Measurements from ENCODE around the gene DMXL1. TPM values are rescaled to one million over a fixed set of nuclear protein-coding genes. Genes with fewer than 3 reads are reported as not detected.
"Not testable (repeated sequence)": the region's sequence is repeated elsewhere in the genome, so short reads cannot be mapped to it uniquely, and the experiment has no call there.

The DMXL1 gene
- total RNA-seq, 1 donor: 86.1 TPM

DNA sequence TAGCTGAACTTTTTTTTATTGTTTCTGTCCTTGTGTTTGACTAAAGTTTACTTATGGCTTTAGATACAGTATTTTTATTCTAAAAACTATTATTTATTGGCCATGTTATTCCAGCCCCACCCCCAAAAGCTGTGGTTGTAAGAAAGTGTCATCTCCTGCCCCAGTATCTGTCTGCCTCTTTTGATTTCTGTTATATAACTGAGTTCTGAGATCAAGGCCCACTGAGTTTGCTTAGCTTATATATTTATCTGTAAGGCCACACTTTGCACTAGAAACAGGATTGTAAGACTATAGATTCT lies 168.2 kb downstream of the DMXL1 start:
- Histone ChIP-seq H2AFZ (ENCODE audit: low read length) (no peak overlapping the region), H3K4me3 (ENCODE audit: insufficient read depth, low read length) (no peak overlapping the region), H3K4me2 (ENCODE audit: insufficient read depth, low read length) (no peak overlapping the region), H4K20me1 (ENCODE audit: insufficient read depth, low read length) (no peaks in the 10 kb centered on the region), H3K4me1 (ENCODE audit: insufficient read depth, low read length) (no peaks in the 10 kb centered on the region), H3K9me3 (ENCODE audit: low read depth, low read length) (no peaks in the 10 kb centered on the region), H3K27me3 (ENCODE audit: insufficient read depth, low read length) (no peaks in the 10 kb centered on the region), H3K36me3 (ENCODE audit: insufficient read depth, low read length) (peaks cover 9% of the 10 kb centered on the region), H3K79me2 (ENCODE audit: insufficient read depth, low read length) (no peaks in the 10 kb centered on the region), H3K27ac (ENCODE audit: low read depth, low read length) (no peak overlapping the region)
- DNase-seq (ENCODE audit: insufficient read length, low spot score, missing footprints): no peak
- TF ChIP-seq, protein P1, sequence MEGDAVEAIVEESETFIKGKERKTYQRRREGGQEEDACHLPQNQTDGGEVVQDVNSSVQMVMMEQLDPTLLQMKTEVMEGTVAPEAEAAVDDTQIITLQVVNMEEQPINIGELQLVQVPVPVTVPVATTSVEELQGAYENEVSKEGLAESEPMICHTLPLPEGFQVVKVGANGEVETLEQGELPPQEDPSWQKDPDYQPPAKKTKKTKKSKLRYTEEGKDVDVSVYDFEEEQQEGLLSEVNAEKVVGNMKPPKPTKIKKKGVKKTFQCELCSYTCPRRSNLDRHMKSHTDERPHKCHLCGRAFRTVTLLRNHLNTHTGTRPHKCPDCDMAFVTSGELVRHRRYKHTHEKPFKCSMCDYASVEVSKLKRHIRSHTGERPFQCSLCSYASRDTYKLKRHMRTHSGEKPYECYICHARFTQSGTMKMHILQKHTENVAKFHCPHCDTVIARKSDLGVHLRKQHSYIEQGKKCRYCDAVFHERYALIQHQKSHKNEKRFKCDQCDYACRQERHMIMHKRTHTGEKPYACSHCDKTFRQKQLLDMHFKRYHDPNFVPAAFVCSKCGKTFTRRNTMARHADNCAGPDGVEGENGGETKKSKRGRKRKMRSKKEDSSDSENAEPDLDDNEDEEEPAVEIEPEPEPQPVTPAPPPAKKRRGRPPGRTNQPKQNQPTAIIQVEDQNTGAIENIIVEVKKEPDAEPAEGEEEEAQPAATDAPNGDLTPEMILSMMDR (IDR thresholded peaks at IDR 0.05; ENCODE audit: extremely low read depth, low read depth, low read length): no peak

GRCh38 chr5:119239826-119240225 lies 168.9 kb downstream of the DMXL1 start:
- not testable (repeated sequence) for H3K79me2 ChIP-seq (ENCODE audit: insufficient read depth, low read length); H4K20me1 ChIP-seq (ENCODE audit: insufficient read depth, low read length); H2AFZ ChIP-seq (ENCODE audit: low read length); DNase-seq (ENCODE audit: insufficient read length, low spot score, missing footprints); H3K9me3 ChIP-seq (ENCODE audit: low read depth, low read length); H3K27ac ChIP-seq (ENCODE audit: low read depth, low read length); H3K27me3 ChIP-seq (ENCODE audit: insufficient read depth, low read length); H3K4me3 ChIP-seq (ENCODE audit: insufficient read depth, low read length); H3K4me1 ChIP-seq (ENCODE audit: insufficient read depth, low read length); H3K4me2 ChIP-seq (ENCODE audit: insufficient read depth, low read length)
- H3K36me3 ChIP-seq (ENCODE audit: insufficient read depth, low read length): peaks cover 11% of the 10 kb centered on the region

DNA sequence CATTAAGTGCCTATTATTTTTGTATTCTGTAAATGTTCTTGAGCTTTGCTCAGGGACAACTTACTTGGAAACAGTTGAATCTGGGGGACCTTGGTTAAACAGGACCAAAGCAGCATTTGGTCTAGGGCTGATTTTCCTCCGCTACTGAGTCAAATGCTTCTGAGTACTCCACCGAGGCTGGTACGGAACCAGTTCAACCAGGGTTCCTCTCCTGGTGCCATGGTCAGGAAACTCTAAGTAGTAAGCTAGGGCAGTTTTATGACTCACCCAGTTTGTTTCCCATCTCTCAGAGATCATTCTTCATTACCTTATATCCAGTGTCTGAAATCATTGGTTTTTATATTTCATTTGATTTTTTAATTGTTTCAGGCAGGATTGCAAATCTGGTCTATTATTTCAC lies 173.0 kb downstream of the DMXL1 start:
- H3K4me3 ChIP-seq (ENCODE audit: insufficient read depth, low read length): no peak overlapping the region
- H3K36me3 ChIP-seq (ENCODE audit: insufficient read depth, low read length): peaks cover 14% of the 10 kb centered on the region
- DNase-seq (ENCODE audit: insufficient read length, low spot score, missing footprints): no peak
- H2AFZ ChIP-seq (ENCODE audit: low read length): no peak overlapping the region
- no peaks in the 10 kb centered on the region for H3K4me1 ChIP-seq (ENCODE audit: insufficient read depth, low read length)
- H3K27me3 ChIP-seq (ENCODE audit: insufficient read depth, low read length): no peaks in the 10 kb centered on the region
- H4K20me1 ChIP-seq (ENCODE audit: insufficient read depth, low read length): no peaks in the 10 kb centered on the region
- H3K9me3 ChIP-seq (ENCODE audit: low read depth, low read length): no peaks in the 10 kb centered on the region
- TF ChIP-seq, protein P1 (IDR thresholded peaks at IDR 0.05; ENCODE audit: extremely low read depth, low read depth, low read length): no peak
- H3K79me2 ChIP-seq (ENCODE audit: insufficient read depth, low read length): no peaks in the 10 kb centered on the region
- H3K27ac ChIP-seq (ENCODE audit: low read depth, low read length): no peak overlapping the region
- no peak overlapping the region for H3K4me2 ChIP-seq (ENCODE audit: insufficient read depth, low read length)

GRCh38 chr5:119250946-119251901 lies 180.3 kb downstream of the DMXL1 start:
- Histone ChIP-seq H3K79me2 (ENCODE audit: insufficient read depth, low read length) (no peaks in the 10 kb centered on the region), H3K27ac (ENCODE audit: low read depth, low read length) (no peak overlapping the region), H3K27me3 (ENCODE audit: insufficient read depth, low read length) (no peaks in the 10 kb centered on the region), H3K9me3 (ENCODE audit: low read depth, low read length) (peaks cover 10% of the 10 kb centered on the region), H3K4me2 (ENCODE audit: insufficient read depth, low read length) (no peak overlapping the region), H3K36me3 (ENCODE audit: insufficient read depth, low read length) (no peaks in the 10 kb centered on the region), H3K4me1 (ENCODE audit: insufficient read depth, low read length) (no peaks in the 10 kb centered on the region), H3K4me3 (ENCODE audit: insufficient read depth, low read length) (no peak overlapping the region), H4K20me1 (ENCODE audit: insufficient read depth, low read length) (no peaks in the 10 kb centered on the region), H2AFZ (ENCODE audit: low read length) (no peak overlapping the region)
- TF ChIP-seq, protein P1 (IDR thresholded peaks at IDR 0.05; ENCODE audit: extremely low read depth, low read depth, low read length): no peak
- DNase-seq (ENCODE audit: insufficient read length, low spot score, missing footprints): no peak

All from osteoblast (primary cell).